Testis (tissue), 2 donors: ENCODE results near the gene ACSM2B.
"Not testable (repeated sequence)": the region's sequence is repeated elsewhere in the genome, so short reads cannot be mapped to it uniquely, and the experiment has no call there.

Experiments
- CTCF ChIP-seq, 3 experiments: fragments of 450-650 bp in 2 of 3; fragments of 200-600 bp in 1 of 3; sonication (generic) in 1 of 3; IDR thresholded peaks; one replicate each; pipeline ENCODE4 v1.5.1; 2016 to 2019; ENCODE audit warnings: antibody characterized with exemption in 3 of 3, mild to moderate bottlenecking in 2 of 3, moderate library complexity in 1 of 3
- POLR2A ChIP-seq: fragments of 450-650 bp; IDR thresholded peaks from one replicate; pipeline ENCODE4 v1.6.1; 2017; ENCODE audit warnings: antibody characterized with exemption, mild to moderate bottlenecking, moderate library complexity

- not testable (repeated sequence) for TF ChIP-seq CTCF (IDR thresholded peaks at IDR 0.05); POLR2A
Measured at GRCh38 chr16:20592780-20593179, 16.6 kb upstream of the ACSM2B start.
